ENCODE measurements around the gene SLC29A3. TPM values are rescaled to one million over a fixed set of nuclear protein-coding genes. Genes with fewer than 3 reads are reported as not detected.

SLC29A3 gene
- total RNA-seq, 2 donors from 2014 or later, result 14.1 to 16.8 TPM

DNA sequence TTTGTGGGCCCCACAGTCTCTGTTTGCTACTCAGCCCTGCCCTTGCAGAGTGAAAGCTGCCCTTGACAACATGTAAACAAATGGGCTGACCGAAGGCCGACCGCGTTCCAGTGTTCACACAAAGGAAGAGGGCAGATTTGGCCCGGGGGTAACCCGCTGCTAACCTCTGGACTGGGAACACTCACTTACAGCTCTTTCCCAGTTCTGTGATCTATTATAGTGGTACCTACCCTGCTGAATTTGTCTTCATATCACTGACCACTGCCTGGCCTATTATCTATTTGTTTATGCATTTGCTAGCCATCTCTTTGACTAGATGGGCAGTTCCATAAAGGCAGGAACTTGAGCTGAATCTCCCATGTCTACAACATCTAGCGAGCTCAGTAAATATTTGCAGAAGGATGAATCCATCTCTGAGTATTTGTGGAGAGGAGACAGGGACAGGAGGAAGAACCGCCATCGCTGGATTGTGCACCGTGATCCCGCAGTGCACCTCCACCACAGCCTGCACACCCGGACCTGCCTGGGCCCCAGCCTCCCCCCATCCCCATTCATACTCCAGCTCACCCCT is 15.2 kb downstream of the SLC29A3 start:
- no peaks in the 10 kb centered on the region for H3K4me1 ChIP-seq (ENCODE audit: control insufficient read depth, insufficient read depth, low read length)
- no peak overlapping the region for H3K4me3 ChIP-seq (ENCODE audit: low read length)
- no peak for DNase-seq
- peaks cover 10% of the 10 kb centered on the region for H3K4me1 Mint-ChIP-seq
- no peaks in the 10 kb centered on the region for H3K36me3 ChIP-seq (ENCODE audit: control insufficient read depth, insufficient read depth, low read length)
- 83 to 96% methylated on average over 3 to 12 of the region's 12 CpGs for WGBS, 2 experiments (ENCODE audit: insufficient coverage in 1 of 2, insufficient read length in 1 of 2)
- H3K9me3 Mint-ChIP-seq, result no peaks in the 10 kb centered on the region
- TF ChIP-seq, protein P1, sequence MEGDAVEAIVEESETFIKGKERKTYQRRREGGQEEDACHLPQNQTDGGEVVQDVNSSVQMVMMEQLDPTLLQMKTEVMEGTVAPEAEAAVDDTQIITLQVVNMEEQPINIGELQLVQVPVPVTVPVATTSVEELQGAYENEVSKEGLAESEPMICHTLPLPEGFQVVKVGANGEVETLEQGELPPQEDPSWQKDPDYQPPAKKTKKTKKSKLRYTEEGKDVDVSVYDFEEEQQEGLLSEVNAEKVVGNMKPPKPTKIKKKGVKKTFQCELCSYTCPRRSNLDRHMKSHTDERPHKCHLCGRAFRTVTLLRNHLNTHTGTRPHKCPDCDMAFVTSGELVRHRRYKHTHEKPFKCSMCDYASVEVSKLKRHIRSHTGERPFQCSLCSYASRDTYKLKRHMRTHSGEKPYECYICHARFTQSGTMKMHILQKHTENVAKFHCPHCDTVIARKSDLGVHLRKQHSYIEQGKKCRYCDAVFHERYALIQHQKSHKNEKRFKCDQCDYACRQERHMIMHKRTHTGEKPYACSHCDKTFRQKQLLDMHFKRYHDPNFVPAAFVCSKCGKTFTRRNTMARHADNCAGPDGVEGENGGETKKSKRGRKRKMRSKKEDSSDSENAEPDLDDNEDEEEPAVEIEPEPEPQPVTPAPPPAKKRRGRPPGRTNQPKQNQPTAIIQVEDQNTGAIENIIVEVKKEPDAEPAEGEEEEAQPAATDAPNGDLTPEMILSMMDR (conservative IDR thresholded peaks at IDR 0.05), result no peak
- H3K36me3 Mint-ChIP-seq (ENCODE audit: low read depth), result peaks cover 10% of the 10 kb centered on the region
- no peak overlapping the region for H3K9ac ChIP-seq (ENCODE audit: extremely low read depth, low read length, poor library complexity, severe bottlenecking)
- H3K27me3 ChIP-seq (ENCODE audit: control insufficient read depth, insufficient read depth, low read length, poor library complexity, severe bottlenecking), result no peaks in the 10 kb centered on the region
- peak overlapping the region; percentile 41 for H3K27ac ChIP-seq (ENCODE audit: low read depth, low read length)
- H3K27ac Mint-ChIP-seq, result no peak overlapping the region
- no peak overlapping the region for H3K4me3 Mint-ChIP-seq
- H3K9me3 ChIP-seq (ENCODE audit: control insufficient read depth, low read length), result no peaks in the 10 kb centered on the region
- H3K27me3 Mint-ChIP-seq (ENCODE audit: insufficient read depth), result no peaks in the 10 kb centered on the region

DNA sequence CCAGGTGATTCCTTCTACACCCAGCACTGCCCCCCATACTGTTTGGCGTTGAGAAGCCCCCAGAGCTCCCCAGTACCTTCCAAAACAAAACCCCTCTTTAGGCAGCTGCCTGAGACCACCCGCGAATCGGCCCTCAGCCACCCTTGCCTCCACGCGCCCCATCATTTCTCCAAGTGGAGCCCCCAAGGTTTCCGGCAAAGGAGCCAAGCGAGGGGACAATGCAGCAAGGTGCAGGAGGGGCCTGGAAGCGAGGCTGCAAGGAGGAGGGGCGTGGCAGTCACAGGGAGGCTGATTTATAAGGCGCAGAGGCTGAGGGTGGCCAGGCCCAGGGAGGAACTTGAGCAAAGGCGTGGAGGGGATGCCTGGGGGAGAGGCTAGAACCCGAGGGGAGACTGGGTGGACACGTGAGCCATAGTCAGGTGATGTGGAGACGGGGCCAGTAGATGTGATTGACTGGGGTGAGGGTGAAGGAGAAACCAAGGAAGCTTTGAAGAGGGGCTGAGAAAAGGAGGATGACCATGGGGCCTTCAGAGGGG is 16.2 kb downstream of the SLC29A3 start:
- H3K27me3 Mint-ChIP-seq (ENCODE audit: insufficient read depth), result no peaks in the 10 kb centered on the region
- H3K36me3 Mint-ChIP-seq (ENCODE audit: low read depth), result peaks cover 14% of the 10 kb centered on the region
- H3K4me3 Mint-ChIP-seq, result no peak overlapping the region
- Histone ChIP-seq H3K27ac (ENCODE audit: low read depth, low read length) (no peak overlapping the region), H3K4me1 (ENCODE audit: control insufficient read depth, insufficient read depth, low read length) (no peaks in the 10 kb centered on the region), H3K9me3 (ENCODE audit: control insufficient read depth, low read length) (no peaks in the 10 kb centered on the region), H3K36me3 (ENCODE audit: control insufficient read depth, insufficient read depth, low read length) (no peaks in the 10 kb centered on the region), H3K4me3 (ENCODE audit: low read length) (no peak overlapping the region), H3K9ac (ENCODE audit: extremely low read depth, low read length, poor library complexity, severe bottlenecking) (no peak overlapping the region), H3K27me3 (ENCODE audit: control insufficient read depth, insufficient read depth, low read length, poor library complexity, severe bottlenecking) (no peaks in the 10 kb centered on the region)
- peaks cover 18% of the 10 kb centered on the region for H3K4me1 Mint-ChIP-seq
- H3K9me3 Mint-ChIP-seq, result no peaks in the 10 kb centered on the region
- TF ChIP-seq, protein P1 (conservative IDR thresholded peaks at IDR 0.05), result no peak
- 89 to 95% methylated on average over 8 to 15 of the region's 15 CpGs for WGBS, 2 experiments (ENCODE audit: insufficient coverage in 1 of 2, insufficient read length in 1 of 2)
- H3K27ac Mint-ChIP-seq, result no peak overlapping the region
- no peak for DNase-seq

DNA sequence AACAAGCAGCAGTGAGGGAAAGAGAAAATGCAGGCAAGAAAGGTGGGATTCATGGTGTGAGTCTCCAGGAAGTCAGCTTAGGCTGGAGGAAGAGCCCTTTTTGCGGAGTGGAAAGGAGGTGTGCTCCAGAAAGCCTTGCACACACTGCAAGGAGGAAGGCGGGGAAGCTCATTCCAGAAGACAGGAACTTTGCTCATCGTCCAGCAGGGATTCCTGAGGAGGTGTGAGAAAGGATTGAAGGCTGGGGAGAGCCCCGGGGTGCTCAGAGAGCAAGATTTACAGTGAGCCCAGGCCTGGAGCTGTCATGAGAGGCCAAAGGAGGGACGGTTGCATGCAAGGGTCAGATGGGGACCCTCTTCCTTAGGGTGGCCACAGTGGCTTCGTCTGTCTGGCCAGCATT is 17.6 kb downstream of the SLC29A3 start:
- Mint-ChIP-seq H3K4me1 (peaks cover 20% of the 10 kb centered on the region), H3K36me3 (ENCODE audit: low read depth) (peaks cover 8% of the 10 kb centered on the region), H3K27me3 (ENCODE audit: insufficient read depth) (no peaks in the 10 kb centered on the region), H3K27ac (peak overlapping the region; percentile 27), H3K9me3 (no peaks in the 10 kb centered on the region), H3K4me3 (no peak overlapping the region)
- no peak overlapping the region for H3K27ac ChIP-seq (ENCODE audit: low read depth, low read length)
- H3K4me1 ChIP-seq (ENCODE audit: control insufficient read depth, insufficient read depth, low read length), result no peaks in the 10 kb centered on the region
- DNase-seq, result no peak
- no peak overlapping the region for H3K9ac ChIP-seq (ENCODE audit: extremely low read depth, low read length, poor library complexity, severe bottlenecking)
- no peak overlapping the region for H3K4me3 ChIP-seq (ENCODE audit: low read length)
- 74 to 79% methylated on average over 4 to 6 of the region's 6 CpGs for WGBS, 2 experiments (ENCODE audit: insufficient coverage in 1 of 2, insufficient read length in 1 of 2)
- no peaks in the 10 kb centered on the region for H3K36me3 ChIP-seq (ENCODE audit: control insufficient read depth, insufficient read depth, low read length)
- H3K27me3 ChIP-seq (ENCODE audit: control insufficient read depth, insufficient read depth, low read length, poor library complexity, severe bottlenecking), result no peaks in the 10 kb centered on the region
- H3K9me3 ChIP-seq (ENCODE audit: control insufficient read depth, low read length), result no peaks in the 10 kb centered on the region
- TF ChIP-seq, protein P1 (conservative IDR thresholded peaks at IDR 0.05), result no peak

Data from endodermal cell (in vitro differentiated cells).